Mucosa of rectum (tissue), 2 donors: ENCODE measurements around the gene NDUFAF8.

Experiments
- H3K27ac ChIP-seq, 2 donors: one replicate each; pipeline ENCODE4 v1.7.0; 2013; ENCODE audit warnings: inconsistent platforms in 2 of 2, low read depth in 2 of 2, low read length in 2 of 2
- H3K27me3 ChIP-seq, 2 donors: one replicate each; pipeline ENCODE4 v1.7.0; 2013; ENCODE audit warnings: low read length in 2 of 2; ENCODE audit not compliant: control insufficient read depth in 2 of 2, insufficient read depth in 2 of 2
- H3K36me3 ChIP-seq, 2 donors: one replicate each; pipeline ENCODE4 v1.7.0; 2013; ENCODE audit warnings: low read length in 2 of 2; ENCODE audit not compliant: control insufficient read depth in 2 of 2, insufficient read depth in 2 of 2
- H3K4me1 ChIP-seq, 2 donors: one replicate each; pipeline ENCODE4 v1.7.0; 2013; ENCODE audit warnings: low read length in 2 of 2, mild to moderate bottlenecking in 1 of 2; ENCODE audit not compliant: control insufficient read depth in 2 of 2, insufficient read depth in 2 of 2
- H3K4me3 ChIP-seq, 2 donors: one replicate each; pipeline ENCODE4 v1.7.0; 2013; ENCODE audit warnings: low read length in 2 of 2
- H3K9ac ChIP-seq, 2 donors: one replicate each; pipeline ENCODE4 v1.7.0; 2013; ENCODE audit warnings: low read length in 2 of 2, low read depth in 1 of 2, mild to moderate bottlenecking in 1 of 2
- H3K9me3 ChIP-seq, 2 donors: one replicate each; pipeline ENCODE4 v1.7.0; 2013; ENCODE audit warnings: low read length in 2 of 2; ENCODE audit not compliant: control insufficient read depth in 2 of 2
- donor health status: healthy.
- donor health status: Normal muscosa, but diverticular disease.

Gene NDUFAF8

GRCh38 chr17:81282876-81283275 is 43.8 kb downstream of the NDUFAF8 start:
- no peak overlapping the region for H3K9ac ChIP-seq
- peaks cover 12 to 53% of the 10 kb centered on the region in 2 donors for H3K36me3 ChIP-seq
- no peak overlapping the region for H3K27ac ChIP-seq
- peaks cover 3 to 7% of the 10 kb centered on the region in 2 donors for H3K4me1 ChIP-seq
- no peaks in the 10 kb centered on the region for H3K27me3 ChIP-seq
- H3K4me3 ChIP-seq: no peak overlapping the region
- no peaks in the 10 kb centered on the region for H3K9me3 ChIP-seq

- Histone ChIP-seq H3K9me3 (no peaks in the 10 kb centered on the region), H3K9ac (peak overlapping the region; percentile 41 to 57), H3K36me3 (peaks cover 27 to 49% of the 10 kb centered on the region in 2 donors), H3K4me3 (peak overlapping the region; percentile 40 to 66), H3K4me1 (peaks cover 3 to 7% of the 10 kb centered on the region in 2 donors), H3K27me3 (no peaks in the 10 kb centered on the region), H3K27ac (peak overlapping the region; percentile 55 to 58)
Observed at GRCh38 chr17:81285179-81285878, 46.2 kb downstream of the NDUFAF8 start.

GRCh38 chr17:81285894-81286293 is 46.8 kb downstream of the NDUFAF8 start:
- H3K4me3 ChIP-seq: no peak overlapping the region
- peak overlapping the region; percentile 55 to 58 for H3K27ac ChIP-seq
- H3K4me1 ChIP-seq: peaks cover 3 to 7% of the 10 kb centered on the region in 2 donors
- H3K9me3 ChIP-seq: no peaks in the 10 kb centered on the region
- peaks cover 25 to 49% of the 10 kb centered on the region in 2 donors for H3K36me3 ChIP-seq
- H3K27me3 ChIP-seq: no peaks in the 10 kb centered on the region
- peak overlapping the region in 1 of 2 donors; percentile 57 for H3K9ac ChIP-seq

GRCh38 chr17:81286491-81287145 is 47.5 kb downstream of the NDUFAF8 start:
- peaks cover 25 to 48% of the 10 kb centered on the region in 2 donors for H3K36me3 ChIP-seq
- no peaks in the 10 kb centered on the region for H3K27me3 ChIP-seq
- H3K9me3 ChIP-seq: no peaks in the 10 kb centered on the region
- peak overlapping the region in 1 of 2 donors; percentile 58 for H3K27ac ChIP-seq
- no peak overlapping the region for H3K4me3 ChIP-seq
- peaks cover 5 to 10% of the 10 kb centered on the region in 2 donors for H3K4me1 ChIP-seq
- H3K9ac ChIP-seq: no peak overlapping the region

GRCh38 chr17:81287152-81287551 is 48.0 kb downstream of the NDUFAF8 start:
- H3K27me3 ChIP-seq: no peaks in the 10 kb centered on the region
- H3K9ac ChIP-seq: no peak overlapping the region
- no peak overlapping the region for H3K4me3 ChIP-seq
- H3K27ac ChIP-seq: no peak overlapping the region
- H3K36me3 ChIP-seq: peaks cover 25 to 43% of the 10 kb centered on the region in 2 donors
- H3K9me3 ChIP-seq: no peaks in the 10 kb centered on the region
- H3K4me1 ChIP-seq: peaks cover 7 to 11% of the 10 kb centered on the region in 2 donors

- Histone ChIP-seq H3K4me1 (peaks cover 7 to 11% of the 10 kb centered on the region in 2 donors), H3K9me3 (no peaks in the 10 kb centered on the region), H3K9ac (no peak overlapping the region), H3K27me3 (no peaks in the 10 kb centered on the region), H3K4me3 (no peak overlapping the region), H3K36me3 (peaks cover 25 to 36% of the 10 kb centered on the region in 2 donors), H3K27ac (no peak overlapping the region)
Observed at GRCh38 chr17:81287741-81288430, 48.8 kb downstream of the NDUFAF8 start.

GRCh38 chr17:81288715-81289114 is 49.6 kb downstream of the NDUFAF8 start:
- Histone ChIP-seq H3K36me3 (peaks cover 25 to 30% of the 10 kb centered on the region in 2 donors), H3K4me3 (no peak overlapping the region), H3K9me3 (no peaks in the 10 kb centered on the region), H3K4me1 (peaks cover 9 to 15% of the 10 kb centered on the region in 2 donors), H3K27me3 (no peaks in the 10 kb centered on the region), H3K9ac (no peak overlapping the region), H3K27ac (no peak overlapping the region)

- H3K9me3 ChIP-seq: no peaks in the 10 kb centered on the region
- no peak overlapping the region for H3K4me3 ChIP-seq
- no peaks in the 10 kb centered on the region for H3K27me3 ChIP-seq
- peaks cover 25 to 27% of the 10 kb centered on the region in 2 donors for H3K36me3 ChIP-seq
- H3K27ac ChIP-seq: no peak overlapping the region
- H3K9ac ChIP-seq: no peak overlapping the region
- H3K4me1 ChIP-seq: peaks cover 9 to 19% of the 10 kb centered on the region in 2 donors
Observed at GRCh38 chr17:81289627-81290026, 50.5 kb downstream of the NDUFAF8 start.

GRCh38 chr17:81290230-81290629 is 51.1 kb downstream of the NDUFAF8 start:
- H3K4me3 ChIP-seq: no peak overlapping the region
- no peaks in the 10 kb centered on the region for H3K9me3 ChIP-seq
- peaks cover 9 to 19% of the 10 kb centered on the region in 2 donors for H3K4me1 ChIP-seq
- peaks cover 25 to 26% of the 10 kb centered on the region in 2 donors for H3K36me3 ChIP-seq
- no peak overlapping the region for H3K9ac ChIP-seq
- H3K27ac ChIP-seq: no peak overlapping the region
- H3K27me3 ChIP-seq: no peaks in the 10 kb centered on the region
